A549 (cell line): ENCODE results near the gene MMS19.

Experiments
- CTCF ChIP-seq: fragments of >200 bp; sonication (Bioruptor Twin); formaldehyde crosslinking; IDR thresholded peaks from 3 replicates; pipeline ENCODE4 v1.5.1; 2016
- EP300 ChIP-seq, 2 experiments: fragments of >200 bp; sonication (Bioruptor Twin); formaldehyde crosslinking; IDR thresholded peaks; 2 replicates in 1 of 2; 3 replicates in 1 of 2; pipeline ENCODE4 v1.6.1; 2016 to 2017
- HMGXB4 ChIP-seq: fragments of 250-450 bp; sonication (Bioruptor Pico); IDR thresholded peaks from 2 replicates; pipeline ENCODE4 v1.5.0; 2021; ENCODE audit warnings: mild to moderate bottlenecking, moderate library complexity, borderline replicate concordance
- KDM1A ChIP-seq: fragments of 200-600 bp; sonication (generic); IDR thresholded peaks from 2 replicates; pipeline ENCODE4 v1.6.1; 2016; ENCODE audit warnings: low read depth, mild to moderate bottlenecking
- NPAS2 ChIP-seq: fragments of 250-450 bp; sonication (Bioruptor Pico); IDR thresholded peaks from 2 replicates; pipeline ENCODE4 v1.8.0; 2022; ENCODE audit warnings: mild to moderate bottlenecking, moderate library complexity, borderline replicate concordance
- NR3C1 ChIP-seq: fragments of >200 bp; sonication (Bioruptor Twin); formaldehyde crosslinking; IDR thresholded peaks from 3 replicates; pipeline ENCODE4 v1.6.1; 2017
- POLR2A ChIP-seq: IDR thresholded peaks from 2 replicates; pipeline ENCODE4 v1.6.1; 2012; ENCODE audit warnings: mild to moderate bottlenecking, low read length
- USF2 ChIP-seq: fragments of 450-650 bp; IDR thresholded peaks from 2 replicates; pipeline ENCODE4 v1.6.1; 2014; ENCODE audit warnings: antibody characterized with exemption
- ZSCAN20 ChIP-seq: fragments of 250-450 bp; sonication (Bioruptor Pico); IDR thresholded peaks from 2 replicates; pipeline ENCODE4 v1.8.0; 2022; ENCODE audit warnings: mild to moderate bottlenecking, moderate library complexity

- TF ChIP-seq CTCF, result no peak
- no peak for TF ChIP-seq HMGXB4
- TF ChIP-seq NR3C1, result no peak
- TF ChIP-seq POLR2A, result no peak
- no peak for TF ChIP-seq USF2
- no peak for TF ChIP-seq EP300 (IDR thresholded peaks at IDR 0.05)
- TF ChIP-seq ZSCAN20 (CRISPR knock-in tag), result no peak
- no peak for TF ChIP-seq NPAS2 (CRISPR knock-in tag)
- TF ChIP-seq KDM1A, result no peak
Measured at GRCh38 chr10:97522071-97522470, 23.8 kb upstream of the MMS19 start.
